HG03139 (cell line): ENCODE measurements around the gene TADA2B.
A peak's percentile ranks its signal among the peaks of the same experiment; 100 is the strongest.

ENCODE experiments used
- ATAC-seq: cut with Tn5 transposase; IDR thresholded peaks from one replicate; pipeline ENCODE4 v1.9.1; 2021; ENCODE audit not compliant: unreplicated experiment

TADA2B gene

DNA sequence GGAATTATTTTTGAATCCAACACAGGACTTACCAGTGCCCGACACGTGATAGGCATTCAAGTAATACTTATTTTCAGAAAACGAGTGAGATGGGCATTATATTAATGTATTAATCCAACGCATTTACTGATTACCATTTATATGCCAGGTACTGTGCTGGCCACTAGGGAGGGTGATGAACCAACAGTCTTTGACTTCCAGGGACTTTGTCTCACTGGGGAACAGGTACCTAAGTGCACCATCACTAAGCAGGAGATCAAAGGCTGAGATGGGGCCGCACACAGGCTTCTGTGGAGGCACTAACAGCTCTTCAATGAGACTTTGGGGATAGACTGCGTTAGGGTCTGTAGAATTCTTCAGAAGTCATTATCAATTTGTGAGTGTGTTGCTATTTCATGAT, 5.7 kb upstream of the TADA2B start:
- no peak for ATAC-seq

DNA sequence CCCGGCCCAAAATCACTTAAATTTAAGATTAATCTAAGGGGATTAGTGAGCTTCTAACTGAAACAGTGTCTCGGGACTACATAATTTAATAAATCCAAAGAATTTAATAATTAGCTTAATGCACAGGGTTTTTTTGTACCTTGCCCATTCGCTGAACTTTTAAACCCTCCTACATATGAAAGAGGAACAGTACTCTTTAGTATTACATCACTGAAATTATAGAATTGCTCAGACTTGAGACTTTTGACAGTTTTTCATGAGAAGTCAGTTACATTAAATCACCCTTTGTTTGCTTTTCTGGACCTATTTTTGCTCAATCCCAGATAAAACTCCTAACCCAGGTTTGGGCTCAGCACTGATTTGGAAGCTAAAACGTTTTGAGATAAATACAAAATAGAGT, 2.4 kb upstream of the TADA2B start:
- ATAC-seq = no peak

DNA sequence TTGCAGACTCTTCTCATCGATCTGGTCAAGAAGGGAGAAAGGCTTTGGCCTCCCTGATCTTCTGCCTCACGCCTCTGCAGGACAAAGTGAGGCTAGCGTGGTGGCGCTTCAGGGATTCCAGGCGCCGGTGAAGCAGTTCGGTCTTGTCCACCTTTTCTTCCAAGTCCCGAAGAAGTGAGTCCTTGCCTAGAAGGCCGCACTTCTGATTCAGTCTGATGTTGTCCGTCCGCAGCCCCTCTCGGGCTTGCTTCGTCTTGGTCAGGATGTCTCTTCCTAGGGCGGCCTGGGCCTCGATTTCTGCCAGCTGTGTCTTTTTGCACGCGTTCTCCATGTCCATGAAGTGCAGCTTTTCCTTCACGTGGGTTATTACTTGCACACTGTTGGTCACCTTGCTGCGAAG, 1.9 kb upstream of the TADA2B start:
- ATAC-seq = no peak

DNA sequence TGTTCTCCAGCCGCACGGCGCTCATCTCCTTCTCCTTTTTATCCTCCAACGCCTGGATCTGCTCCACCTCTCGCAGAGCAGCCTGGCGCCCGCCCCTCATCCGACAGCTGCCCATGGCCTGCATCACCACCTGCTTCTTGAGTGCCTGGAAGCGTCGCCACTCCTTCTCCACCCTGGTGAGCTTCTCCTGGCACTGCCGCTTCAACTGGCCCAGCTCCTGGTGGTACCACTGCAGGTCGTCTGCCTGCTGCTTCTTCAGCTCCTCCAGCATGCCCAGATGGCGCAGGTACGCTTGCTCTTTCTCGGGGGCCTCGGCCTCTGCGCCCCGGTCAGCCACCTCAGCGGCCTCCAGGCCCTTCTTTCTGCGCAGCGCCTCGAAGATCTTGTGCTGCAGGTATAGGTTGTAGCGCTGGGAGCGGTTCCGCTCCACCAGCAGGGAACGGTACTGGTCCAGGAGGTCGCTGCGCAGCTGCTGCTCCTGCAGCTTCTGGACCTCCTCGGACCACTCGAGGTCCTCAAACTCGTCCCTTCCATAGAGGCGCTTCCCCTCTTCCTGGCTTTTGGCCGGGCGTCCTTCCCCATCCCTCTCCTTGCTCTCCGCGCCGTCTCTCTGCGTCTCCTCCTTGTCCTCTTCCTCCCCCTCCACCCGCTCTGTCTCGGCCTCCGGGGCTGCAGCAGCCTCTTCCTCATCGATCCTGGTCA, 1.2 kb upstream of the TADA2B start:
- ATAC-seq = no peak

DNA sequence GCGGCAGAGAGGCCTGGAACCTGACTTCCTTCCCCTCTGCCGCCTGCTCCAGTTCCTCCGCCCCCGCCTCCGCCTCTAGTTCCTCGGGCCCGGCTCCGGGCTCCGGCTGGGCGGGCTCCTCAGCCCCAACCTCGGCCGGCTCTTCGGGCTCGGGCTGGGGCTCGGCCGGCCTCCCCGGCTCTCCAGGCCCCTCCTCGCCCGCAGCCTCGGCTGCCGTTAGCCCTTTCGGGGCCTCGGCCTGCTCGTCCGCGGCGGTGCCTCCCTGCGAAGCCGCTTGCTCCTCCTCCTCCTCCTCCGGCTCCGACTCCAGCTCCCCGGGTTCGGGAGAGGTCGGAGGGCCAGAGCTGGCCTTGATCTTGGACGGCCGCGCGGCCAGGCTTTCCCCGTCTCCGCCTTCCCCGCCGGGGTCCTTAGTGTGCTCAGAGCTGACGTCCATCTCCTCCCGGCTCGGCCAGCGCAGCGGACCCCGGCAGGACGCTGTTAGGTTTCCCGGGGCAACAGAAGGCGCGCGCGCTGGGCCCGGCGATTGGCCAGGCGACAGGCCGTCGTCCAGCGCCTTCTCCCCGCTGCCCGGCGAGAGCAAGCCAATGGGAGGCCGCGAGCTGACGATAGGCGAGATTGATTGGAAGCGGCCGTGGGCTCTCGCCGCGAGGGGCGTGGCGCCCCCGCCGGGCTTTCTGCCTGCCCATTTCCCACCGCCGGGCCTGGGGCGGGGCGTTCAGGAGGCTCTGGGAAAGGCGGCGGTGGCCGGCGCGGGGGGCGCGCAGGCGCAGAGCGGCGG, 479 bp upstream of the TADA2B start:
- peak; percentile 75 for ATAC-seq

DNA sequence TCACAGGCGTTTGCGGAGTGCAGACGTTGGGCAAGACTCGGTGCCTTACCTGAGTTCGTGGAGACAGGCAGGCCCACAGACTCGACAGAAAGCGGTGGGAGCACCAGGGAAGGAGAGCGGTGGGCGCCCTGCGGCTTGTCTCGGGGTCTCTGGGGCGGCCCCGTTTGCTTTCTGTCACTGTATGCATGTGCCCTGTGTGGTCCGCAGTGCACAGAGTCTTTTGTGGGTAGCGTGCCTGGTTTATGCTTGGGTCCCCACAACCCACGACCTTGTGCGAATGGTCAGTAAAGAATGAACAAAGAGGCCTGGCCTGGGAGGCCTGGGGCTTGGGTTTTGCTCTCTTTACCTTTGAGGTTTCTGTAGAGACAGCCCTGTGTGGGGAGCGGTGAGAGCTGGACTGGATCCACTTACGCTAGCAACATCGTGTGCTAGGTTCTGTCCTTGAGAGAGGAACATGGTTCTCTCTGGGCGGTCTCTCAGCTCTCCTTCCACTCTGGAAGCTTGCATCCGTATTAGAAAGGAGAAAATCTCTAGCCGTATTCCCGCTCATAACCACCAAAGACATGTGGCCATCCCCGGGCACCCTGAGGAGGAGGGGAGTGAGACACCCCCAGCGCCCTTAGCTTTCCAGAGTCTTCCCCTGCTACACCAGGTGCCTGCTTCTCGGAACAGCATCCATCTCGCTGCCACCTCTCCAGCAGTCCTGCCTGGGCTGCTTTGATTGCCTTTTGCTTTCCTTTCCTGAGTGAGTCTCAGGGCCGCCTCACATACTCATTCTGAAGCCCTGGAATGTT, 1.2 kb downstream of the TADA2B start:
- no peak for ATAC-seq

DNA sequence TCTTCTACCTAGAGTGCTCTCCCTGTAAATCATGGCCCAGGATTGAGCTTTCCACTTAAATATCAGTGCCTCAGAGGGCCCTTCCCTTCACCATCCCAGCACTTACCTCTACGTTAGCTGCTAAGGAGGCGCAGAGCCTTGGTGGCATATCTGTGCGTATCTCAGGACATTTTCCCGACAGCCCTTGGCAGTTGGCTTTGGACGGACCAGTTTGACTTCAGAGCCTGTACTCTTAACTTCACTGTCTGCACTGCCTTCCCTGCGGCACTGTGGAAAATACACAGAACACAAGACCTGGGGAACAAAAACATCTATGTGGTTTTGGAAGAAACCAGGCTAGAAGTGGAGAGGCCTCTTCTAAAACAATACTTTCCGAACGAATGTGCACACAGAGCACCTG, 2.4 kb downstream of the TADA2B start:
- no peak for ATAC-seq

DNA sequence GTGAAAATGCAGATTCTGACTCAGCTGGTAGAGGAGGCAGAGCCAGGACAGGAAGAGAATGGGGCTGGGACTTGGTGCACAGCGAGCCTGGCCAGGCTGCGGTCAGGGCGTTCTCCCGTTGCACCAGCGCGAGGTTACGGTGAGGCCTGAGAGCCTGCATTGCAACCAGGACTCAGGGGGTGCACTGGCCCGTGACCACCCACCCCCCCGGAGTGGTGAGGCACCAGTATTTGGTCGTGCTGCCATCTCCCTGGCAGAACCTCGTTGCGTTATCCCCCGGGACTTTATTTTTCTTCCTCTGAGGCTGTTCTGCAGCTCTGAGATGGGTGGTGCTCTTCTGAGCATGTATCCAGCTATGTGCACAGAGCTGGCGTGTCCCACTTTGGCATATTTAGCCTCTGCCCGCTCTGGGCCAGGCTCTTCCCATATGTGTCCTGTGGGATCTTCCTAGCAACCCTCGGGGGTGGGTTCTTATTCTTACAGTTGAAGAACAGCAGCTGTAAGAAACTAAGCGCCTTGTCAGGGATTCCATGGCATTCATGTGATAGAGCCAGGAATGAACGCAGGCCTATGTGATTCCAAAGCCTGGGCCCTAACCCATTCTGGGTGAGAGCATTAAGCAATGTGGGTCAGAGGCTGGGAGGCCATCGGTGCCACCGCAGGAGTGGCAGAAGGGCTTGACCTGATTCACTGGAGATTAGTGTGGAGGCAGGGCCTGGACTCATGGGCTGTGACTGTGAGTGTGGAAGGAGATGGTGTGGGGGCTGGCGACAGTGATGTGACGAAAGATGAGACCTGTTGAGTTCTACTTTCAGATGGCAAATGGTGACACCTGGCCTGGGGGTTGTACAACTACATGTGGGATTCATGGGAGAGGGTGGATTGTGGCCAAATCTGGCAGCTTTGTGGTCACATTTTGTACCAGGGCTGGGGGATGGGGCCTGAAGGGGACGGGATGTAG, 3.1 kb downstream of the TADA2B start:
- ATAC-seq = no peak

DNA sequence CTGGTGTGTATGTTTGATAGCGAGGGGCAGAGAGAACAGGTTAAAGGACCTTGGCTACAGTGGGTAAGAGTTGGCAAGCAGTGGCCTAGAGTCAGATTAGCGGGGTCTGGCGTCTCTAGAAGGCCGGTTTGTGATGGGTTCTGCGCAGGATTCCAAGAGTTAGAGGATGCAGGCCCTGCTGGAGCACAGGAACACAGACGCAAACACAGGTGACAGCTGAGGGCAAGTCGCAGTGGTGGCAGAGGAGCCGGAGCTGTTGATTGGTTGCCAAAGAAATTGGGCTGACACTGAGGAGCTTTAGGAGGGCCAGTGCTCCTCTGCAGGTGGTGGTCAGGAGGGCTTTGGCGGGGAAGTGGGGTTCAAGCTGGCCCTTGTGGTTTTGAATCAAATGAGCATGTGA, 3.8 kb downstream of the TADA2B start:
- no peak for ATAC-seq

DNA sequence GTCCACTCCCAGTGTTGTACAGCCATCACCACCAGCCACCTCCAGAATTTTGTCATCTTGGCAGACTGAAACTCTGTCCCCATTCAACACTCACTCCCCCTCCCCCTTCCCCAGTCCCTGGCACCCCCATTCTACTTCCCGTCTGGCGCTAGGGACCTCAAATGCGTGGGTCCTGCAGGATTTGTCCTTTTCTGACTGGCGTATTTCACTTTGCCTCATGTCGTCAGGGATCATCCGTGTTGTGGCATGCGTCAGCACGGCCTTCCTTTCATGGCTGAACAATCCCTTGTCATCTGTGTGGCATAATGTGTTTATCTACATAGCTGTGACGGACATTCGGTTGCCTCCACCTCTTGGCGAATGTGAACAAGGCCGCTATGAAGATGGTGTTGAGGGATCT, 5.5 kb downstream of the TADA2B start:
- ATAC-seq = no peak

DNA sequence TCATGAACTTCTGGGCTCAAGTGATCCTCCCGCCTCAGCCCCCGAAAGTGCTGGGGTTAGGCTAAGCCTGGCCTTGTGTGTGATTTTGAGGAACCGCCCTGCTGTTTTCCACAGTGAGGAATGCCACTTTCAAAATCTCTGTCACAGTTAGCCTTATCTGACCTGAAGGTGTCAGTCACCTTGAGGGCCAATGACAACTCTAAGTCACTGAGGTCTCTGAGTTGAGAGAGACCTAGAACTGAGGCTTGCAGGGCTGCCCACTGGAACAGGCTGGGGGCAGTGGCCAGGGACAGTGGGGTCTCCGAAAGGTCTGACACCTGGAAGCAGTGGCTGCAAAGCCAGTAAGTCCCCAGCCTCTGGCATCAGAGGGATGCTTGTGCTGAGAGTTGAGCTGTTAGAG, 6.1 kb downstream of the TADA2B start:
- ATAC-seq = no peak

DNA sequence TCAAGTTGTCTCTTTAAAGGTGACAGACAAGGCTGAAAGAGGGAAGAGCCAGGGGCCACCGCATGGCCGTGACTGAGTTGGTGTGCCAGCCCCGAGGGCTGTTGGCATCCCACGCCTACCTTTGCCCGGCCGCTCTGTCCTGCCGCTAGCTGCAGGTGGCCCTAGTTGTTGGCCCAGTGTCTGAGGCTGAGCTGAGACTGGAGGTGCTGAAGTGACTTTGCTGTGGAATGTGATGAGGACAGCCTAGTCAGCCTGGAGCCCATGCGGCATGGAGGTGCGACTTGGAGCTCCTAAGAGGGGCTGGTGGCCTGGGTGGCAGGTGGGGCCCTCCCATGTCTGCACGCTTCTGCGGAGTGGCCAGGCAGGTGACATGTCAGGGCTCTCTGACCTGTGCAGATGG, 6.6 kb downstream of the TADA2B start:
- ATAC-seq = no peak

DNA sequence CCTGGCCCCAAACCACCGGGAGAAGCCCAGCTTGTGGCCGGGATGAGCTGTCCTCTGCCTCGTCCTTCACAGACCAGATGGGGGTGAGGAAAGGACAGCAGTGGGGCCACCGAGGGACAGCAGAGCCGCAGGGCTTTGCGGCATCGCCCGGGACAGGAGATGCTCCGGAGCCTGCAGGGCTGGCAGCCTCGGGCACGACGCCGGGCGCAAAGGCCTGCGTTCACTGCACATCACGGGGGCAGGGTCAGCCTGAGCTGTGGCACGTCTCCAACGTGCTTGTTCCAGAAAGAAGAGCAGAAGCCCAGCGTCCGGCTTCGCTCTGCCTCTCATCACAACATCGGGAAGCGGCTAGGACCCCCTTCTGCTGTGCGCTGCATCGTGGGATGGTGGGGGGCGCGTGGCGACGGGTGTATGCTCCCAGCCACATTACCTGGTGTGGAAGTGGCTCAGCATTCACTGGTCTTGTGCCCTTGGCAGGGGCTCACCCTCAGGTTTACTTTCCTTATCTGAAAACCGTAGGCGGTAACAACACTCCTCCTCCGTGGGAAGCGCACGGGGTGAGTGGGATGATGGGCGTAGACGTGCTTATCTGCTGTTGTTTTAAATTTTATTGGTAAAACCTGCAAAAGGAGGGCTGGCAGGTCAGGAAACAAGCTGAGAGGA, 7.4 kb downstream of the TADA2B start:
- no peak for ATAC-seq

DNA sequence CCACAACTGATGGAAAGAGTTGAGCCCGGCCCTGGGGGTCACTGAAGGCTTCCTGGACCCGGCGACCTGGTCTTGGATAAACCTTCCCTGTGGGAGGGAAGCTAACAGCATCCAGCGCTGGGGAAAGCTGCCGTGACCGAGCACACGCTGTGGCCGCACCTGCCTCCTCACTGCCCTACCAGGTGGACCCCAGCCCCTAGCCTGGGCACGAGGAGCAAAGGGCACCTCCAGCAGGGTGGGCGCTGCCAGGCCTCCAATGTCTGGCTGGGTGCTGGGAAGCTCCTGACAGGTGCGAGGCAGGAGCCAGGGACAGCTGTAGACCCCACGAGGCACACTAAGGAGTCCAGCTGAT, 7.9 kb downstream of the TADA2B start:
- no peak for ATAC-seq

DNA sequence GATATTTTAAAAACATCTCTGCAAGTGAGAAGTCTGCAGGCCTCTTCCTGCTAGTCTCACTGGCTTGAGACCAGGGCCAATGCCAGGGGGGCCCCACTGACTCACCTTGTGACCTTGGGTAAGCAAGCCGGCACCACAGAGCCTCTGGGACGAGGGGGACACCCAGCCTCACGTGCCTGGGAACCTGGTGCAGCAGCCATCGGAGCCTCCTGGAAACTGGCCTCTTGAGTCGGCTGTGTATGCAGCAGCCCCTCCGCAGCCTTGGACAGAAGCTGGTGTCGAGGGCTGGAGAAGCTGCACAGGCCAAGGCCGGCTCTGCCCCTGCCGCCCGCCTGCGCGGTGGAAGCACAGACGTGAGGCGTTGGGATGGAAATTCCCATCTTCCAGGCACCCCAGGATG, 8.7 kb downstream of the TADA2B start:
- no peak for ATAC-seq

DNA sequence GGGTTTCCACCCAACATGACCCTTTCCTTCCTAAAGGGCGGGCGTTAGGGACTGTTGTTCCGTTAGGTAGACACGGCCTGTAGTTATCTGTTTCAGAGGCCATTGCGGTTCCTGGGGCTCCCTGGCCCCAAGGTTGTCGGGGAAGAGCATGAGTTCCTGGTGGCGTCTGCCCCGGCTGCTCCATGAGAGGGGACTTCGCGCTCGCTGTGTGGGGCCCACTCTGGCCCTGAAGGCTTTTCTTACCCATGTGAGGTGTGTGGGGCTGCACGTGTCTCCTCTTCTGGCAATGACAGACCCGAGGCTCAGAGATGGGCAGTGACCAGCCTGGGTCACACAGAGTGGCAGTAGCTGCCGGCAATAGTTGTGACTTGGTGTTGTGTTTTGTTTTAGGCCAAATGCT, 9.1 kb downstream of the TADA2B start:
- ATAC-seq = no peak

DNA sequence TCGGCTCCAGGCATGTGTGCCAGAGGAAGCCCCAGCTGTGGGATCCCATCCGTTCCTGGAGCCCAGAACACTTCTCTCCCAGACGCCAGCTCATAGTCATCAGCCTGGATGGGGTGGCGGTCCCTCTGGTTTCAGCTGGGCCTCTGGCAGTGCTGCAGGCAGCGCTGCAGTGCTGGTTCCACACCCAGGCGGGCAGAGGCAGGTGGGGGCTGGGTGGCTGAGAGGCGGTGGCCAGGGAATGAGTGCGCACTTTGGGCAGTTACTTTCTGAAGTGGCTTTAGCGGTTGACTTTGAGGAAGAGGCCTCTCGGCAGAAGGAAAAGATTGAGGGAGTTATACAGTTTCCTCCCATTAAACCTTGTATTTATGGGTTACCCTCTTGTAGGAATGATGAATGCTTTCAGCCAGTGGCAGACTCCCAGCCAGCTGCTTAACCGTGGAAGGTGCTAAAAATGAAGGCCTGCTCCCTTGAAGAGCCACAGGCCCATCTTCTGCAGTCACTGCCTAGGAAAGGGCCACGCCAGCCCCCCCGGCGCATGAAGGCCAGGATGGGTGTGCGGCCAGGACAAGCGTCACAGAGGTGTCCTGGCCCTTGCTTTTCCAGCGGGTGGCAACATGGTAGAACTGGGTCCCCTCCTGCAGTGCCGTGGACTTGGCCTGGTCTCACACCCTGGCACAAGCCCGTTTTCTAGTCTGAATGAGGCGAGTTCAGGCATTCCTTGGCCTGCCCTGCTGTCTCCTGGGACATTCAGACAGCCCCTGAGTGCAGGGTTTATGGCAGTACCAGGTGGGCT, 9.9 kb downstream of the TADA2B start:
- no peak for ATAC-seq

DNA sequence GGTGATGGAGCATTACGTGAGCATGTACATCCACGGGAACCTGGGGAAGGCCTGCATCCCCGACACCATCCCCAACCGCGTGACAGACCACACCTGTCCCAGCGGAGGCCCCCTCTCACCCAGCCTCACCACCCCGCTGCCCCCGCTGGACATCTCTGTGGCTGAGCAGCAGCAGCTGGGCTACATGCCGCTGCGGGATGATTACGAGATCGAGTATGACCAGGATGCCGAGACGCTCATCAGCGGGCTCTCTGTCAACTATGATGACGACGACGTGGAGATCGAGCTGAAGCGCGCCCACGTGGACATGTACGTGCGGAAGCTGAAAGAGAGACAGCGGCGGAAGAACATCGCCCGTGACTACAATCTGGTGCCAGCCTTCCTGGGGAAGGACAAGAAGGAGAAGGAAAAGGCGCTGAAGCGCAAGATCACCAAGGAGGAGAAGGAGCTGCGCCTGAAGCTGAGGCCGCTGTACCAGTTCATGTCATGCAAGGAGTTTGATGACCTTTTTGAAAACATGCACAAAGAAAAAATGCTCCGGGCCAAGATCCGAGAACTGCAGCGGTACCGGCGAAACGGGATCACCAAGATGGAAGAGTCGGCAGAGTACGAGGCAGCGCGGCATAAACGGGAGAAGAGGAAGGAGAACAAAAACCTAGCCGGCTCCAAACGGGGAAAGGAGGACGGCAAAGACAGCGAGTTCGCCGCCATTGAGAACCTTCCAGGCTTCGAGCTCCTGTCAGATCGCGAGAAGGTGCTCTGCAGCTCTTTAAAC, 11.1 kb downstream of the TADA2B start:
- no peak for ATAC-seq
